HepG2 (cell line): Measurements from ENCODE around the gene AKR1C2. TPM values are rescaled to one million over a fixed set of nuclear protein-coding genes. Genes with fewer than 3 reads are reported as not detected.
A peak's percentile ranks its signal among the peaks of the same experiment; 100 is the strongest.
"Not testable (repeated sequence)": the region's sequence is repeated elsewhere in the genome, so short reads cannot be mapped to it uniquely, and the experiment has no call there.

Experiments used
- ATAC-seq: fragments of 200-7000 bp; cut with Tn5 transposase; 3 replicates; pipeline ENCODE4 v1.9.1; 2020; ENCODE audit warnings: mild to moderate bottlenecking, moderate library complexity
- BruUV-seq: library from RNA; stranded (reverse); fragments of 400-500 nt; replicated peaks from 2 replicates; lab custom pipeline; 2021; lab: Mats Ljungman, UMichigan
- CTCF ChIA-PET: fragments of 300-600 bp; formaldehyde crosslinking; extraction: SDS; loops from one replicate; lab custom pipeline; 2021; ENCODE audit warnings: low total read pairs, inconsistent platforms, low intra/inter-chr PET ratio; lab: Yijun Ruan, JAX
- POLR2A ChIA-PET: fragments of 350-600 bp; sonication (Branson Sonifier 250); formaldehyde crosslinking; loops from one replicate; lab custom pipeline; 2020; ENCODE audit warnings: antibody characterized with exemption, inconsistent platforms; lab: Yijun Ruan, JAX
- DNase-seq: peaks from one replicate; pipeline ENCODE4 v3.0.0-alpha.2; 2015; ENCODE audit warnings: low spot score
- FAIRE-seq: peaks from 3 replicates; lab custom pipeline; 2011; peaks lifted over from hg19 to GRCh38; lab: Jason Lieb, UNC
- H2AFZ ChIP-seq: one replicate; pipeline ENCODE4 v1.6.1; 2011; ENCODE audit warnings: low read length, inconsistent platforms
- H3K27ac ChIP-seq: fragments of 300-600 bp; 3 replicates; pipeline ENCODE4 v1.8.0; 2011; ENCODE audit warnings: mixed run types, mild to moderate bottlenecking, mixed read lengths, low read length, inconsistent platforms; ENCODE audit not compliant: insufficient read depth; ENCODE audit errors: extremely low read length
- H3K27me3 ChIP-seq, 2 experiments: fragments of 200-600 bp in 1 of 2; 2 replicates in 1 of 2; 3 replicates in 1 of 2; pipeline versions ENCODE4 v1.6.0 to v1.8.0; 2011; ENCODE audit warnings: low read length in 2 of 2, mild to moderate bottlenecking in 2 of 2, moderate library complexity in 2 of 2, inconsistent platforms in 1 of 2; ENCODE audit not compliant: insufficient read depth in 2 of 2, control insufficient read depth in 1 of 2
- H3K36me3 ChIP-seq, 2 experiments: fragments of 200-600 bp in 1 of 2; replicated peaks in 1 of 2; 2 replicates in 1 of 2; 3 replicates in 1 of 2; pipeline versions ENCODE4 v1.5.1 to v1.8.0; 2011; ENCODE audit warnings: low read length in 2 of 2, inconsistent platforms in 1 of 2; ENCODE audit not compliant: insufficient read depth in 2 of 2, control insufficient read depth in 1 of 2
- H3K4me1 ChIP-seq: 2 replicates; pipeline ENCODE4 v1.5.1; 2012; ENCODE audit warnings: low read length, inconsistent platforms; ENCODE audit not compliant: insufficient read depth
- H3K4me2 ChIP-seq: 2 replicates; pipeline ENCODE4 v1.6.0; 2011; ENCODE audit warnings: low read depth, low read length, inconsistent platforms
- H3K4me3 ChIP-seq, 3 experiments: fragments of 200-600 bp in 1 of 3; sonication (generic), shearing (Covaris generic) in 1 of 3; replicated peaks in 1 of 3; 2 replicates each; pipeline ENCODE4 v1.5.1; 2011 to 2016; ENCODE audit warnings: low read length in 3 of 3, inconsistent platforms in 2 of 3, low read depth in 2 of 3, mild to moderate bottlenecking in 2 of 3, control low read depth in 1 of 3, mixed read lengths in 1 of 3; ENCODE audit not compliant: insufficient read depth in 1 of 3
- H3K79me2 ChIP-seq: one replicate; pipeline ENCODE4 v1.6.1; 2011; ENCODE audit warnings: low read length, inconsistent platforms; ENCODE audit not compliant: insufficient read depth
- H3K9ac ChIP-seq: 2 replicates; pipeline ENCODE4 v1.6.0; 2011; ENCODE audit warnings: mild to moderate bottlenecking, low read depth, low read length, inconsistent platforms; ENCODE audit not compliant: insufficient read depth
- H3K9me3 ChIP-seq: 2 replicates; pipeline ENCODE4 v1.5.1; 2012; ENCODE audit warnings: mild to moderate bottlenecking, low read length
- H4K20me1 ChIP-seq: 2 replicates; pipeline ENCODE4 v1.6.0; 2011; ENCODE audit warnings: inconsistent platforms, mild to moderate bottlenecking, low read length, moderate library complexity; ENCODE audit not compliant: insufficient read depth
- GABPA ChIP-seq, 2 experiments: IDR thresholded peaks; 2 replicates each; pipeline ENCODE4 v1.6.1; 2011 to 2016; ENCODE audit warnings: low read depth in 2 of 2, low read length in 1 of 2, missing biosample characterization in 1 of 2, missing genetic modification characterization in 1 of 2
- GATAD2A ChIP-seq: IDR thresholded peaks from 2 replicates; pipeline ENCODE4 v1.6.1; 2016
- HNF4A ChIP-seq: sonication (generic); formaldehyde crosslinking; IDR thresholded peaks from 2 replicates; pipeline ENCODE4 v1.4.0; 2020; ENCODE audit warnings: missing genetic modification reagents
- KDM1A ChIP-seq: IDR thresholded peaks from 2 replicates; pipeline ENCODE4 v1.6.1; 2016; ENCODE audit warnings: missing compliant biosample characterization
- MIER2 ChIP-seq: IDR thresholded peaks from 2 replicates; pipeline ENCODE4 v1.6.1; 2016; ENCODE audit warnings: missing biosample characterization, missing genetic modification reagents
- NCOR1 ChIP-seq: fragments of 200-600 bp; sonication (generic); IDR thresholded peaks from 2 replicates; pipeline ENCODE4 v1.7.0; 2017; ENCODE audit warnings: antibody characterized with exemption, low read length, borderline replicate concordance
- RAD21 ChIP-seq: fragments of 450-650 bp; formaldehyde crosslinking; IDR thresholded peaks from 2 replicates; pipeline ENCODE4 v1.5.0; 2020; ENCODE audit warnings: mild to moderate bottlenecking
- STAT5B ChIP-seq: sonication (generic); formaldehyde crosslinking; IDR thresholded peaks from 2 replicates; pipeline ENCODE4 v1.4.0; 2020; ENCODE audit warnings: missing genetic modification reagents
- ZBTB34 ChIP-seq: sonication (generic); formaldehyde crosslinking; IDR thresholded peaks from 2 replicates; pipeline ENCODE4 v1.8.0; 2022; ENCODE audit warnings: mild to moderate bottlenecking, missing genetic modification reagents
- ZFP36 ChIP-seq: fragments of 150-350 bp; IDR thresholded peaks from 2 replicates; pipeline ENCODE4 v1.6.1; 2018; ENCODE audit warnings: borderline replicate concordance, low read length, low read depth; ENCODE audit not compliant: partially characterized antibody
- ZNF460 ChIP-seq: sonication (generic); formaldehyde crosslinking; IDR thresholded peaks from 2 replicates; pipeline ENCODE4 v1.5.1; 2020; ENCODE audit warnings: missing genetic modification reagents, mild to moderate bottlenecking, borderline replicate concordance
- ZNF530 ChIP-seq: sonication (generic); formaldehyde crosslinking; IDR thresholded peaks from 2 replicates; pipeline ENCODE4 v1.5.0; 2020; ENCODE audit warnings: low read depth, mild to moderate bottlenecking, missing genetic modification reagents
- ZNF672 ChIP-seq: sonication (generic); formaldehyde crosslinking; IDR thresholded peaks from 2 replicates; pipeline ENCODE4 v1.8.1; 2022; ENCODE audit warnings: missing genetic modification reagents
- ZNF710 ChIP-seq: sonication (generic); formaldehyde crosslinking; IDR thresholded peaks from 2 replicates; pipeline ENCODE4 v1.5.0; 2020; ENCODE audit warnings: mild to moderate bottlenecking, missing genetic modification reagents, borderline replicate concordance
- ZNF839 ChIP-seq: sonication (generic); formaldehyde crosslinking; IDR thresholded peaks from 2 replicates; pipeline ENCODE4 v1.4.0; 2020; ENCODE audit warnings: missing genetic modification reagents, mild to moderate bottlenecking, borderline replicate concordance
- WGBS: methylation state at CpG from one replicate; pipeline ENCODE4 v1.1.6; 2017; ENCODE audit warnings: low lambda C conversion rate; 5-methylcytosine and 5-hydroxymethylcytosine counted together
- in situ Hi-C: cut with HindIII; loops from 2 replicates; pipeline ENCODE4 v1.10.0; 2017; ENCODE audit warnings: low pct_unique_long_range_greater_than_20kb; ENCODE audit not compliant: extremely low pct_ligation_motif_present
- intact Hi-C: fragments of 100-400 bp; cut with micrococcal nuclease; formaldehyde crosslinking; loops from one replicate; pipeline ENCODE4 v1.10.0; 2022; ENCODE audit not compliant: unreplicated experiment
- polyA plus RNA-seq, 8 experiments: library from polyadenylated mRNA; depleted of rRNA in 3 of 8; stranded (reverse) in 7 of 8; unstranded in 1 of 8; fragments of >200 nt; fragmentation: Illumina TruSeq in 4 of 8; extraction: Trizol in 4 of 8; gene quantifications; 2 replicates each; pipeline versions ENCODE4 v1.2.1 to v1.2.3, GENCODE V29; 2011 to 2016; ENCODE audit warnings: low read depth in 4 of 8, missing spikeins in 1 of 8, mixed read lengths in 1 of 8; ENCODE audit not compliant: insufficient read depth in 1 of 8
- total RNA-seq, 5 experiments: library from RNA; depleted of rRNA; stranded (reverse); fragments of >200 nt; fragmentation: Illumina TruSeq; extraction: Trizol; gene quantifications; 2 replicates each; pipeline ENCODE4 v1.2.3, GENCODE V29; 2016; ENCODE audit warnings: low read depth in 1 of 5

The AKR1C2 gene
- total and polyA plus RNA-seq, 2 of the 13 experiments (the other 11 are each of a cell fraction or from before 2014, with no cell fraction given): 140 to 900 TPM

GRCh38 chr10:5052951-5053500 is 49.4 kb upstream of the AKR1C2 start:
- not testable (repeated sequence) for FAIRE-seq

GRCh38 chr10:5047912-5048628 is 44.4 kb upstream of the AKR1C2 start:
- H3K27me3 ChIP-seq: no peaks in the 10 kb centered on the region
- ATAC-seq: no peak
- no peaks in the 10 kb centered on the region for H3K36me3 ChIP-seq
- FAIRE-seq: peak; percentile 53
- peak overlapping the region; percentile 49 for H3K27ac ChIP-seq
- in situ Hi-C loops (no loop called here), intact Hi-C loops (no loop called here)
- no peak overlapping the region for H3K9ac ChIP-seq
- H3K4me2 ChIP-seq: no peak overlapping the region
- no peak overlapping the region for H2AFZ ChIP-seq
- H3K9me3 ChIP-seq: peaks cover 15% of the 10 kb centered on the region; the same call in 1 of the 2 replicates
- no peaks in the 10 kb centered on the region for H3K79me2 ChIP-seq
- no TSS peak for BruUV-seq
- no peak overlapping the region for H3K4me3 ChIP-seq
- CTCF ChIA-PET: no interaction called here
- no peaks in the 10 kb centered on the region for H4K20me1 ChIP-seq
- 11% methylated on average over 1 of the region's 1 CpG for WGBS
- POLR2A ChIA-PET: interaction anchor here (1.2 kb wide), 1 partner anchor 7 kb away, joined by 3 read pairs; no protein-coding TSS in a partner anchor
- peaks cover 31% of the 10 kb centered on the region for H3K4me1 ChIP-seq
- DNase-seq: no peak
- no peak for TF ChIP-seq ZNF672
- no peak for TF ChIP-seq ZNF530 (CRISPR knock-in tag)
- no peak for TF ChIP-seq ZBTB34 (CRISPR knock-in tag)
- TF ChIP-seq NCOR1: peak; percentile 89
- TF ChIP-seq GATAD2A (CRISPR knock-in tag): peak; percentile 76
- TF ChIP-seq MIER2: no peak
- TF ChIP-seq RAD21: no peak
- TF ChIP-seq ZNF839 (CRISPR knock-in tag): no peak
- no peak for TF ChIP-seq KDM1A
- peak; percentile 70 for TF ChIP-seq HNF4A
- TF ChIP-seq ZNF710 (CRISPR knock-in tag): no peak
- no peak for TF ChIP-seq GABPA (IDR thresholded peaks at IDR 0.05; ENCODE audit: low read depth, low read length)
- TF ChIP-seq GABPA (CRISPR knock-in tag; IDR thresholded peaks at IDR 0.05; ENCODE audit: low read depth): no peak
- TF ChIP-seq ZNF460 (CRISPR knock-in tag): no peak
- no peak for TF ChIP-seq ZFP36
- no peak for TF ChIP-seq STAT5B (CRISPR knock-in tag)

More at GRCh38 chr10:5052951-5053500, 49.4 kb upstream of the AKR1C2 start:
- intact Hi-C loops, H4K20me1 ChIP-seq, H3K9me3 ChIP-seq, H3K9ac ChIP-seq, in situ Hi-C loops, BruUV-seq, POLR2A ChIA-PET, H3K4me2 ChIP-seq, H3K27ac ChIP-seq, H3K4me3 ChIP-seq, H3K79me2 ChIP-seq, H3K27me3 ChIP-seq, CTCF ChIA-PET, H3K36me3 ChIP-seq, DNase-seq, ATAC-seq, H2AFZ ChIP-seq: not testable (repeated sequence)
- peaks cover 19% of the 10 kb centered on the region for H3K4me1 ChIP-seq
- 97% methylated on average over 5 of the region's 16 CpGs for WGBS
